RWPE1 (cell line): ENCODE results near the gene ATP6V1D.
A peak's percentile ranks its signal among the peaks of the same experiment; 100 is the strongest.

ENCODE experiments used
- CTCF ChIA-PET: fragments of 350-600 bp; sonication (Branson Sonifier 250); formaldehyde crosslinking; extraction: SDS; loops from one replicate; lab custom pipeline; 2021; lab: Yijun Ruan, JAX
- POLR2A ChIA-PET: fragments of 400-600 bp; formaldehyde crosslinking; extraction: SDS; loops from one replicate; lab custom pipeline; 2020; ENCODE audit warnings: antibody characterized with exemption; ENCODE audit not compliant: low non-redundant PET; lab: Yijun Ruan, JAX
- DNase-seq: peaks from one replicate; pipeline ENCODE4 v3.0.0; 2012; ENCODE audit warnings: low spot score
- H3K27ac ChIP-seq: fragments of 450-650 bp; 2 replicates; pipeline ENCODE4 v1.5.1; 2017
- TF ChIP-seq, protein P1 (sequence below): fragments of 450-650 bp; conservative IDR thresholded peaks from 2 replicates; pipeline ENCODE4 v1.5.1; 2017; ENCODE audit warnings: low read depth, mild to moderate bottlenecking

ATP6V1D gene

DNA sequence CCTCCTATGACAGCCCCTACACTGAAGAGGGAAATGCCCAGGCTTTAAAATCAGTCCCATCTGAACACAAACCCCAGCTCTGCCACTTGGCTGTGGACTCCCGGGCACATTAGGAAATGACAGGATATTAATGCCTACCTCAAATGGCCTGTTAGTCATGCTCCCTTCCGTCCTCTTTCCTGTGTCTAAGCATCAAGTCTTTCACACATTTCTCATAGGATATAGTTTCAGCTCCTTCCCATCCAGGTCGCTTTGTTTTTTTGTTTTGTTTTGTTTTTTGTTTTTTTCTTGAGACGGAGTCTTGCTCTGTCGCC is 36.2 kb upstream of the ATP6V1D start:
- 0 out of 2 replicates have a peak overlapping the region, but pooled peaks have one; percentile 8 for H3K27ac ChIP-seq
- ChIA-PET POLR2A (no interaction called here), CTCF (interaction anchor here (1.0 kb wide), 1 partner anchor 9 kb away, joined by 4 read pairs; no protein-coding TSS in a partner anchor)
- DNase-seq: no peak
- TF ChIP-seq, protein P1, sequence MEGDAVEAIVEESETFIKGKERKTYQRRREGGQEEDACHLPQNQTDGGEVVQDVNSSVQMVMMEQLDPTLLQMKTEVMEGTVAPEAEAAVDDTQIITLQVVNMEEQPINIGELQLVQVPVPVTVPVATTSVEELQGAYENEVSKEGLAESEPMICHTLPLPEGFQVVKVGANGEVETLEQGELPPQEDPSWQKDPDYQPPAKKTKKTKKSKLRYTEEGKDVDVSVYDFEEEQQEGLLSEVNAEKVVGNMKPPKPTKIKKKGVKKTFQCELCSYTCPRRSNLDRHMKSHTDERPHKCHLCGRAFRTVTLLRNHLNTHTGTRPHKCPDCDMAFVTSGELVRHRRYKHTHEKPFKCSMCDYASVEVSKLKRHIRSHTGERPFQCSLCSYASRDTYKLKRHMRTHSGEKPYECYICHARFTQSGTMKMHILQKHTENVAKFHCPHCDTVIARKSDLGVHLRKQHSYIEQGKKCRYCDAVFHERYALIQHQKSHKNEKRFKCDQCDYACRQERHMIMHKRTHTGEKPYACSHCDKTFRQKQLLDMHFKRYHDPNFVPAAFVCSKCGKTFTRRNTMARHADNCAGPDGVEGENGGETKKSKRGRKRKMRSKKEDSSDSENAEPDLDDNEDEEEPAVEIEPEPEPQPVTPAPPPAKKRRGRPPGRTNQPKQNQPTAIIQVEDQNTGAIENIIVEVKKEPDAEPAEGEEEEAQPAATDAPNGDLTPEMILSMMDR: no peak

DNA sequence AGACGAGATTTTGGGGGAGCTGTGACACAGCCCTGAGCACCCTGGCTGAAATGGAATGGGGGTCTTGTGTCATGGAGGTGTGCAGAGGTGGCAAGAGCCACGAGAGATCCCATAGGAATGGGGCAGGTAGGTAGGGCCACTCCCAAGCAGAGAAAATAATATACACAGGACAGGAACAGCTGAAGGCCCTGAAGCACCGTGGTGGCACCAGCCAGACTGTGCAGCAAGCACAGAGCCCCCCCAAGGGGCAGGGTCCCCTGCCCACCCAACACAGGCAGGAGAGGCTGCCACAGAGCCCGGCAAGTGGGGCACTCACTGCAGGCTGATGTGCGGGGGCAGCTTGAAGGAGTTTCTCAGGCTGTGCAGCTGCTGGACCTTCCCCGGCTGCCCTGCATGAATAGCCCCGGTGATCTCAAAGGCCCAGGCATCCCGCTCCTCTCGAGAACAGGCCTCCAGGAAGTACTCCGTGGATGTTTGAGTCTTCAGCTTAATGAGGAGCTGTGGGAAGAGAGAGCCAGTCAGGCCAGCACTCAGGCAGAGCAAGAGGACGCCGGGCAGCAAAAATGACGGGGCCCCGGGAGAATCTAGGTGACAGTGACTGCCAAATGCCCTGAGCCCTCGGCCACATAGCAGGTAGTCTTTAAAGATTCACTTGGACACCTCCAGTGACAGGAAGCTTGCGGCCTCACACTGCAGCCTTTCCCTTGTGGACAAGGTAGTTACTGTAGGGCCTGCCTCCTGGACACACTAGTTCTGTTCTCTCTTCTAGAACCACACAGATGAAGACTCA is 35.7 kb upstream of the ATP6V1D start:
- ChIA-PET POLR2A (no interaction called here), CTCF (interaction anchor here (1.0 kb wide), 1 partner anchor 8 kb away, joined by 4 read pairs; no protein-coding TSS in a partner anchor)
- no peak for DNase-seq
- TF ChIP-seq, protein P1: no peak
- peak overlapping the region; percentile 8; the same call in 1 of the 2 replicates for H3K27ac ChIP-seq

GRCh38 chr14:67393689-67394088 is 34.1 kb upstream of the ATP6V1D start:
- TF ChIP-seq, protein P1: no peak
- CTCF ChIA-PET: interaction anchor here (0.6 kb wide), 1 partner anchor 15 kb away, joined by 4 read pairs; no protein-coding TSS in a partner anchor
- no peak for DNase-seq
- POLR2A ChIA-PET: no interaction called here
- no peak overlapping the region for H3K27ac ChIP-seq

GRCh38 chr14:67392800-67393199 is 33.2 kb upstream of the ATP6V1D start:
- CTCF ChIA-PET: no interaction called here
- TF ChIP-seq, protein P1: no peak
- POLR2A ChIA-PET: no interaction called here

GRCh38 chr14:67392123-67392522 is 32.5 kb upstream of the ATP6V1D start:
- POLR2A ChIA-PET: no interaction called here
- TF ChIP-seq, protein P1: no peak
- peak overlapping the region; percentile 27; the same call in 1 of the 2 replicates for H3K27ac ChIP-seq
- CTCF ChIA-PET: interaction anchor here (0.6 kb wide), 1 partner anchor 73 kb away, joined by 5 read pairs; no protein-coding TSS in a partner anchor
- no peak for DNase-seq

More at GRCh38 chr14:67392800-67393199, 33.2 kb upstream of the ATP6V1D start:
- H3K27ac ChIP-seq: peak overlapping the region; percentile 27
- no peak for DNase-seq

DNA sequence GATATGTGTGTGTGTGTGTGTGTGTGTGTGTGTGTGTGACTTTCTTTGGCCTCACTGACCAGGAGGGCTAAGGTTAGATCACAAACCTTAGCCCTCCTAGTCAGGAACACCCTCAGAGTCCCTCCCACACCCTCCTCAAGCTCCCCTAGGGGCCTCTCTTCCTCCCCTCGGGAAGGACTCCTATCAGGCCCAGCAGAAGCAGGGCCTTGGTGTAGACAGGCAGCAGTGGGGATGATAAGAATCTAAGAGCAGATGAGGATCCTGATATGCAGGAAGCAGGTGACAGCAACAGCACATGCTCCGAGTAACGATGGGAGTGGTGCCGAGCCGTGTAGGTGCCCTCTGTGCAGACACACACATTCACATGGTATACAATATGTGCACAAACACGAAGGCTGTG is 31.7 kb upstream of the ATP6V1D start:
- TF ChIP-seq, protein P1: no peak
- ChIA-PET POLR2A (no interaction called here), CTCF (interaction anchor here (0.6 kb wide), 1 partner anchor 72 kb away, joined by 5 read pairs; no protein-coding TSS in a partner anchor)
- H3K27ac ChIP-seq: peak overlapping the region; percentile 27; the same call in 1 of the 2 replicates
- no peak for DNase-seq
